BLaER1 (cell line): ENCODE results near the gene CORO1C.

Source experiments
- H3K27ac ChIP-seq: shearing (Covaris generic); formaldehyde crosslinking; 2 replicates; pipeline ENCODE4 v1.8.1; 2022
- H3K27me3 ChIP-seq: shearing (Covaris generic); formaldehyde crosslinking; 2 replicates; pipeline ENCODE4 v1.8.1; 2022
- H3K36me3 ChIP-seq: shearing (Covaris generic); formaldehyde crosslinking; 2 replicates; pipeline ENCODE4 v1.8.1; 2022
- H3K4me1 ChIP-seq: shearing (Covaris generic); formaldehyde crosslinking; 2 replicates; pipeline ENCODE4 v1.8.1; 2022
- H3K4me2 ChIP-seq: shearing (Covaris generic); formaldehyde crosslinking; 2 replicates; pipeline ENCODE4 v1.8.1; 2022
- H3K4me3 ChIP-seq: shearing (Covaris generic); formaldehyde crosslinking; 2 replicates; pipeline ENCODE4 v1.8.1; 2022
- H3K9ac ChIP-seq: shearing (Covaris generic); formaldehyde crosslinking; 2 replicates; pipeline ENCODE4 v1.8.1; 2022
- H3K9me3 ChIP-seq: shearing (Covaris generic); formaldehyde crosslinking; 2 replicates; pipeline ENCODE4 v1.8.1; 2022
- H4K20me1 ChIP-seq: shearing (Covaris generic); formaldehyde crosslinking; 2 replicates; pipeline ENCODE4 v1.8.1; 2022
- Cebpa-rat ChIP-seq: shearing (Covaris generic); IDR thresholded peaks from 2 replicates; pipeline ENCODE4 v1.8.1; 2022

The CORO1C gene

DNA sequence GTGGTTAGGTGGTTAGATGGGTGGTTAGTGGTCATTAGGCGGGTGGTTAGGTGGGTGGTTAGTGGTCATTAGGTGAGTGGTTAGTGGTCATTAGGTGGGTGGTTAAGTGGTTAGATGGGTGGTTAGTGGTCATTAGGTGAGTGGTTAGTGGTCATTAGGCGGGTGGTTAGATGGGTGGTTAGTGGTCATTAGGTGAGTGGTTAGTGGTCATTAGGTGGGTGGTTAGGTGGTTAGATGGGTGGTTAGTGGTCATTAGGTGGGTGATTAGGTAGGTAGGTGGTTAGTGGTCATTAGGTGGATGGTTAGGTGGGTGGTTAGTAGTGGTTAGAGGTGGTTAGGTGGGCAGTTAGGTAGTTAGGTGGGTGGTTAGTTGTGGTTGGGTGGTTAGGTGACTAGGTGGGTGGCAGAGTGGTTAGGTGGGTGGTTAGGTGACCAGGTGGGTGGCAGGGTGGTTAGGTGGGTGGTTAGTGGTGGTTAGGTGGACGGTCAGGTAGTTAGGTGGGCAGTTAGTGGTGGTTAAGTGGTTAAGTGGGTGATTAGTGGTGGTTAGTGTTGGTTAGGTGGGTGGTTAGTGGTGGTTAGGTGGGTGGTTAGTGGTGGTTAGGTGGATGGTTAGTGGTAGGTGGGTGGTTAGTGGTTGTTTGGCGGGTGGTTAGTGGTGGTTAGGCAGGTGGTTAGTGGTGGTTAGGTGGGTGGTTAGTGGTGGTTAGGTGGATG is 125.5 kb downstream of the CORO1C start:
- no peaks in the 10 kb centered on the region for H4K20me1 ChIP-seq
- H3K4me3 ChIP-seq = no peak overlapping the region
- H3K27me3 ChIP-seq = no peaks in the 10 kb centered on the region
- no peak for TF ChIP-seq Cebpa-rat
- H3K27ac ChIP-seq = no peak overlapping the region
- no peaks in the 10 kb centered on the region for H3K36me3 ChIP-seq
- peak overlapping the region; percentile 49; the same call in 1 of the 2 replicates for H3K4me2 ChIP-seq
- no peaks in the 10 kb centered on the region for H3K9me3 ChIP-seq
- peaks cover 84% of the 10 kb centered on the region for H3K4me1 ChIP-seq
- no peak overlapping the region for H3K9ac ChIP-seq

DNA sequence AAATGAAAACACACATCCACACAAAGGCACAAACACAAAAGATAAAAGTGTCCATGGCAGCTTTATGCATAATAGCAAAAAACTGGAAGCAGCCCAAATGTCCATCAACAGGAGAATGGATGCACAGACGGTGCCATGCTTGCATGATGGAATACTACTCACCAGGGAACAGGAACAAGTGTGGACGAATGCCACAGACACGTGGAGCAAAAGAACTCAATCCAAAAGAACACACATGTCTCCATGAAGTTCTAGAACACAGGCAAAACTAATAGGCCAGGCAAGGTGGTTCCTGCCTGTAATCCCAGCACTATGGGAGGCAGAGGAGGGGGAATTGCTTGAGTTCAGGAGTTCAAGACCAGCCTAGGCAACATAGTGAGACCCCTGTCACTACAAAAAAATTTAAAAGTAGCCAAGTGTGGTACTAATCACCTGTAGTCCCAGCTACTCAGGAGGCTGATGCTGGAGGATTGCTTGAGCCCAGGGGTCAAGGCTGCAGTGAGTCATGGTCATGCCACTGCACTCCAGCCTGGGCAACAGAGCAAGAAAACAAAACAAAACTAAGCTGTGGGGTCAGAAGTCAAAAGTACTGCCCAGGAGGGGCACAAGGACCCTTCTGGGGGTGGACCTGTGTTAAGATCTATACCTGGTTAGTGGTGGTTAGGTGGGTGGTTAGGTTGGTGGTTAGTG is 126.2 kb downstream of the CORO1C start:
- Histone ChIP-seq H4K20me1 (no peaks in the 10 kb centered on the region), H3K27ac (no peak overlapping the region), H3K9me3 (no peaks in the 10 kb centered on the region), H3K27me3 (no peaks in the 10 kb centered on the region), H3K4me3 (no peak overlapping the region), H3K9ac (no peak overlapping the region), H3K4me2 (no peak overlapping the region), H3K4me1 (peaks cover 78% of the 10 kb centered on the region), H3K36me3 (no peaks in the 10 kb centered on the region)
- no peak for TF ChIP-seq Cebpa-rat

GRCh38 chr12:108604208-108604941 is 126.9 kb downstream of the CORO1C start:
- H3K4me1 ChIP-seq = peaks cover 70% of the 10 kb centered on the region
- no peaks in the 10 kb centered on the region for H3K36me3 ChIP-seq
- no peaks in the 10 kb centered on the region for H4K20me1 ChIP-seq
- H3K4me3 ChIP-seq = no peak overlapping the region
- no peak for TF ChIP-seq Cebpa-rat
- H3K9me3 ChIP-seq = no peaks in the 10 kb centered on the region
- no peak overlapping the region for H3K4me2 ChIP-seq
- no peaks in the 10 kb centered on the region for H3K27me3 ChIP-seq
- no peak overlapping the region for H3K9ac ChIP-seq
- no peak overlapping the region for H3K27ac ChIP-seq

- no peak for TF ChIP-seq Cebpa-rat
- Histone ChIP-seq H3K4me2 (no peak overlapping the region), H3K36me3 (no peaks in the 10 kb centered on the region), H3K27ac (no peak overlapping the region), H3K4me3 (no peak overlapping the region), H3K9ac (no peak overlapping the region), H4K20me1 (no peaks in the 10 kb centered on the region), H3K27me3 (no peaks in the 10 kb centered on the region), H3K4me1 (peaks cover 64% of the 10 kb centered on the region), H3K9me3 (no peaks in the 10 kb centered on the region)
Measured at GRCh38 chr12:108603743-108604142, 127.6 kb downstream of the CORO1C start.

DNA sequence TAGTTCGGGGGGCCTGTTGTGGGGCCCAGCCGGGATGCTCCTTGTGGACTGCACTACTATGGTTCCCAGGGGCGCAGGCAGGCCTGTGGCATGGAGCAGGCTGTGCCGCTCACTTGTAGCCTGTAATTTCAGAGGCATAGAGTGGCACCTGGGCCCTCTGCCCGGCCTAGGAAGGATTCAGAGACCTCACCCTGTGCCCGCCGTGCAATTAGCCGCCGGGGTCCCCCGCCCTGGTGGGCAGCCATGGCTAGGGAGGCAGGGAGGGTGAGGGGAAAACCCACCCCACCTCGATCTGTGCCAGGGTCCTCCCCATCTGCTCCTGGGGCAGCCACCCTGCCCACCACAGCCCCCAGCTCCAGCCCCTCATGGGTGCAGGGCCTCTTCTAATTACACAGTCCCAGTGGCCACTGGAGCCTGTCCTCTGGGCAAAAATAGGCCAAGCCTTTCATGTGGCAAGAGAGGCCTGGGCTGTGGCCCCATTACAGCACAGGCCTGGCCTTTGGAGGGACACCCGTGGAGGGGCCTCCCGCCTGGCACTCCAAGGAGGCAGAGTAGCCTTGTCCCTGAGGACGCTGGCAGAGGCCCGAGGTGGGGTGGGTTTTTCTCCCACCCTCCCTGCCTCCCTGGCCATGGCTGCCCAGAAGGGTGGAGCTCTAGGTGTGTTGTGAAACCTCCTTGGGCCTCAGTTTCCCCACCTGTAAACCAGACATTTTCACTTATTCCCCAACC is 128.2 kb downstream of the CORO1C start:
- H3K4me2 ChIP-seq = no peak overlapping the region; the same call in 1 of the 2 replicates
- no peak for TF ChIP-seq Cebpa-rat
- peaks cover 64% of the 10 kb centered on the region for H3K4me1 ChIP-seq
- no peaks in the 10 kb centered on the region for H3K27me3 ChIP-seq
- no peak overlapping the region for H3K4me3 ChIP-seq
- no peaks in the 10 kb centered on the region for H4K20me1 ChIP-seq
- H3K9me3 ChIP-seq = no peaks in the 10 kb centered on the region
- no peak overlapping the region for H3K9ac ChIP-seq
- H3K27ac ChIP-seq = 0 out of 2 replicates have a peak overlapping the region, but pooled peaks have one; percentile 1
- H3K36me3 ChIP-seq = no peaks in the 10 kb centered on the region

GRCh38 chr12:108602209-108602705 is 129.1 kb downstream of the CORO1C start:
- Histone ChIP-seq H3K27me3 (no peaks in the 10 kb centered on the region), H3K4me1 (peaks cover 64% of the 10 kb centered on the region), H3K4me2 (no peak overlapping the region), H3K27ac (no peak overlapping the region), H4K20me1 (no peaks in the 10 kb centered on the region), H3K36me3 (no peaks in the 10 kb centered on the region), H3K9me3 (no peaks in the 10 kb centered on the region), H3K9ac (no peak overlapping the region), H3K4me3 (no peak overlapping the region)
- no peak for TF ChIP-seq Cebpa-rat

- Histone ChIP-seq H3K9ac (no peak overlapping the region), H3K4me3 (no peak overlapping the region), H3K9me3 (no peaks in the 10 kb centered on the region), H3K4me2 (no peak overlapping the region), H3K27ac (no peak overlapping the region), H3K4me1 (peaks cover 58% of the 10 kb centered on the region), H3K36me3 (no peaks in the 10 kb centered on the region), H3K27me3 (no peaks in the 10 kb centered on the region), H4K20me1 (no peaks in the 10 kb centered on the region)
- no peak for TF ChIP-seq Cebpa-rat
Measured at GRCh38 chr12:108600702-108601007, 130.7 kb downstream of the CORO1C start.

GRCh38 chr12:108599948-108600701 is 131.2 kb downstream of the CORO1C start:
- Histone ChIP-seq H3K9me3 (no peaks in the 10 kb centered on the region), H3K27me3 (no peaks in the 10 kb centered on the region), H3K36me3 (no peaks in the 10 kb centered on the region), H3K4me1 (peaks cover 56% of the 10 kb centered on the region), H3K9ac (no peak overlapping the region), H3K4me2 (no peak overlapping the region), H4K20me1 (no peaks in the 10 kb centered on the region), H3K4me3 (no peak overlapping the region), H3K27ac (no peak overlapping the region)
- no peak for TF ChIP-seq Cebpa-rat

GRCh38 chr12:108599541-108599940 is 131.8 kb downstream of the CORO1C start:
- no peak overlapping the region for H3K27ac ChIP-seq
- no peak overlapping the region for H3K9ac ChIP-seq
- no peaks in the 10 kb centered on the region for H3K27me3 ChIP-seq
- no peaks in the 10 kb centered on the region for H3K9me3 ChIP-seq
- H3K4me3 ChIP-seq = no peak overlapping the region
- H4K20me1 ChIP-seq = no peaks in the 10 kb centered on the region
- no peak for TF ChIP-seq Cebpa-rat
- peaks cover 51% of the 10 kb centered on the region for H3K4me1 ChIP-seq
- H3K4me2 ChIP-seq = no peak overlapping the region
- no peaks in the 10 kb centered on the region for H3K36me3 ChIP-seq
